ENCODE data around the gene GRID1.

DNA sequence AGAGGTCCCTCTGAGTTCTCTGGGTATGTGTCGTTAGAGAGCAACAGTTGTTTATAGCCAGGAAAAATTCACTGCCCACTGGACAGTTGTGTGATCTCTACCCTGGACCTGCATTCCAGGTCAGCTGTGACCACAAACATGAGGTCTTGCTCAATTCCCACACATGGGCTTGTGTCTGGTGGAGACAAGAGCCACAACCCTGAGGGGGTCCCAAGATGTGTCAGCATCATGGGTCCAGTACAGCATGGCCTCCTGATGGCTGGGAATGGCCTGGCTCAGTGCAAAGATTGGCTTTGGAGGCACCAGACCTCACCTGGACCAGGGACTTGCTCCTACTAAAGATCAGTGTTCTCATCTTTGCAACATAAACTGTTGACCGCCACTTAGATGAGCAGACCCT is 751.6 kb downstream of the GRID1 start:
- TF ChIP-seq, protein P1, sequence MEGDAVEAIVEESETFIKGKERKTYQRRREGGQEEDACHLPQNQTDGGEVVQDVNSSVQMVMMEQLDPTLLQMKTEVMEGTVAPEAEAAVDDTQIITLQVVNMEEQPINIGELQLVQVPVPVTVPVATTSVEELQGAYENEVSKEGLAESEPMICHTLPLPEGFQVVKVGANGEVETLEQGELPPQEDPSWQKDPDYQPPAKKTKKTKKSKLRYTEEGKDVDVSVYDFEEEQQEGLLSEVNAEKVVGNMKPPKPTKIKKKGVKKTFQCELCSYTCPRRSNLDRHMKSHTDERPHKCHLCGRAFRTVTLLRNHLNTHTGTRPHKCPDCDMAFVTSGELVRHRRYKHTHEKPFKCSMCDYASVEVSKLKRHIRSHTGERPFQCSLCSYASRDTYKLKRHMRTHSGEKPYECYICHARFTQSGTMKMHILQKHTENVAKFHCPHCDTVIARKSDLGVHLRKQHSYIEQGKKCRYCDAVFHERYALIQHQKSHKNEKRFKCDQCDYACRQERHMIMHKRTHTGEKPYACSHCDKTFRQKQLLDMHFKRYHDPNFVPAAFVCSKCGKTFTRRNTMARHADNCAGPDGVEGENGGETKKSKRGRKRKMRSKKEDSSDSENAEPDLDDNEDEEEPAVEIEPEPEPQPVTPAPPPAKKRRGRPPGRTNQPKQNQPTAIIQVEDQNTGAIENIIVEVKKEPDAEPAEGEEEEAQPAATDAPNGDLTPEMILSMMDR (conservative IDR thresholded peaks at IDR 0.05) = no peak
- no peak for TF ChIP-seq EZH2 (IDR thresholded peaks at IDR 0.05; ENCODE audit: low read depth)
